Fibroblast of lung (primary cell): Measurements from ENCODE around the gene SYT7. TPM values are rescaled to one million over a fixed set of nuclear protein-coding genes. Genes with fewer than 3 reads are reported as not detected.

ENCODE experiments used
- DNase-seq, 2 donors: peaks; one replicate each; pipeline versions ENCODE4 v3.0.0 to v3.0.0-alpha.2; 2010; ENCODE audit warnings: low read depth in 2 of 2
- H2AFZ ChIP-seq: 2 replicates; pipeline ENCODE4 v1.5.1; 2012; ENCODE audit warnings: low read length, control low read depth, inconsistent platforms
- H3K27ac ChIP-seq: 2 replicates; pipeline ENCODE4 v1.5.1; 2011; ENCODE audit warnings: low read length, control low read depth; ENCODE audit not compliant: insufficient read depth
- H3K27me3 ChIP-seq: 2 replicates; pipeline ENCODE4 v1.5.1; 2011; ENCODE audit warnings: mild to moderate bottlenecking, low read length; ENCODE audit not compliant: control insufficient read depth, insufficient read depth
- H3K36me3 ChIP-seq: 2 replicates; pipeline ENCODE4 v1.5.1; 2011; ENCODE audit warnings: low read length; ENCODE audit not compliant: control insufficient read depth, insufficient read depth
- H3K4me1 ChIP-seq: 2 replicates; pipeline ENCODE4 v1.5.1; 2011; ENCODE audit warnings: low read length; ENCODE audit not compliant: control insufficient read depth, insufficient read depth; ENCODE audit errors: extremely low read depth
- H3K4me2 ChIP-seq: 2 replicates; pipeline ENCODE4 v1.5.1; 2011; ENCODE audit warnings: low read length, control low read depth; ENCODE audit not compliant: insufficient read depth; ENCODE audit errors: extremely low read depth
- H3K4me3 ChIP-seq, 4 experiments: fragments of 200-600 bp in 1 of 4; sonication (generic) in 1 of 4; replicated peaks in 1 of 4; 2 replicates each; pipeline ENCODE4 v1.5.1; 2011 to 2016; ENCODE audit warnings: low read length in 4 of 4, low read depth in 3 of 4, mild to moderate bottlenecking in 3 of 4, control low read depth in 2 of 4, inconsistent platforms in 1 of 4, mixed read lengths in 1 of 4; ENCODE audit not compliant: insufficient read depth in 1 of 4; ENCODE audit errors: control extremely low read depth in 1 of 4
- H3K79me2 ChIP-seq: 2 replicates; pipeline ENCODE4 v1.5.1; 2012; ENCODE audit warnings: mild to moderate bottlenecking, low read length, inconsistent platforms; ENCODE audit not compliant: control insufficient read depth, insufficient read depth
- H3K9ac ChIP-seq: 2 replicates; pipeline ENCODE4 v1.5.1; 2011; ENCODE audit warnings: mild to moderate bottlenecking, low read length, control low read depth; ENCODE audit not compliant: insufficient read depth
- H3K9me3 ChIP-seq: 2 replicates; pipeline ENCODE4 v1.5.1; 2012; ENCODE audit warnings: low read depth, low read length; ENCODE audit not compliant: control insufficient read depth, insufficient read depth
- H4K20me1 ChIP-seq: 2 replicates; pipeline ENCODE4 v1.5.1; 2011; ENCODE audit warnings: low read length; ENCODE audit not compliant: control insufficient read depth, insufficient read depth; ENCODE audit errors: extremely low read depth
- CTCF ChIP-seq, 2 donors: IDR thresholded peaks in 1 of 2; conservative IDR thresholded peaks in 1 of 2; 1 replicate in 1 of 2; 2 replicates in 1 of 2; pipeline ENCODE4 v1.5.1; 2011 to 2012; ENCODE audit warnings: low read length in 2 of 2, control low read depth in 1 of 2, inconsistent platforms in 1 of 2, low read depth in 1 of 2, mild to moderate bottlenecking in 1 of 2
- EZH2 ChIP-seq: IDR thresholded peaks from 2 replicates; pipeline ENCODE4 v1.5.1; 2012; ENCODE audit warnings: low read length, control low read depth, mild to moderate bottlenecking; ENCODE audit errors: missing control alignments
- polyA plus RNA-seq, 2 donors: library from polyadenylated mRNA; depleted of rRNA in 1 of 2; stranded (reverse) in 1 of 2; unstranded in 1 of 2; fragments of >200 nt; gene quantifications; 2 replicates each; pipeline ENCODE4 v1.2.1, GENCODE V29; 2011 to 2012; ENCODE audit warnings: missing spikeins in 1 of 2
- total RNA-seq: library from RNA; depleted of rRNA; stranded (reverse); fragments of >200 nt; gene quantifications from 2 replicates; pipeline ENCODE4 v1.2.1, GENCODE V29; 2014

Gene SYT7
- total and polyA plus RNA-seq, 2 donors (not counting 1 experiment from before 2014, with no cell fraction given), result 2.5 to 25.9 TPM

GRCh38 chr11:61514050-61514917 is 66.6 kb downstream of the SYT7 start:
- Histone ChIP-seq H3K4me2 (no peak overlapping the region), H3K9ac (no peak overlapping the region), H2AFZ (no peak overlapping the region), H3K27me3 (no peaks in the 10 kb centered on the region), H3K79me2 (no peaks in the 10 kb centered on the region), H3K27ac (no peak overlapping the region), H3K9me3 (no peaks in the 10 kb centered on the region), H3K4me3 (no peak overlapping the region), H3K4me1 (no peaks in the 10 kb centered on the region), H3K36me3 (no peaks in the 10 kb centered on the region), H4K20me1 (no peaks in the 10 kb centered on the region)
- DNase-seq, result no peak
- no peak for TF ChIP-seq EZH2
- TF ChIP-seq CTCF (conservative IDR thresholded peaks at IDR 0.05 in 1 of 2, IDR thresholded peaks at IDR 0.05 in 1 of 2; ENCODE audit: low read depth in 1 of 2, low read length in 2 of 2), result no peak

GRCh38 chr11:61513143-61513765 is 67.6 kb downstream of the SYT7 start:
- no peaks in the 10 kb centered on the region for H3K9me3 ChIP-seq
- no peaks in the 10 kb centered on the region for H3K4me1 ChIP-seq
- H3K36me3 ChIP-seq, result no peaks in the 10 kb centered on the region
- H3K79me2 ChIP-seq, result no peaks in the 10 kb centered on the region
- no peak overlapping the region for H2AFZ ChIP-seq
- DNase-seq, result no peak
- no peak overlapping the region for H3K9ac ChIP-seq
- no peaks in the 10 kb centered on the region for H4K20me1 ChIP-seq
- TF ChIP-seq CTCF (conservative IDR thresholded peaks at IDR 0.05 in 1 of 2, IDR thresholded peaks at IDR 0.05 in 1 of 2; ENCODE audit: low read depth in 1 of 2, low read length in 2 of 2), result no peak
- no peak for TF ChIP-seq EZH2
- H3K4me3 ChIP-seq, result no peak overlapping the region
- no peak overlapping the region for H3K27ac ChIP-seq
- no peak overlapping the region for H3K4me2 ChIP-seq
- H3K27me3 ChIP-seq, result peaks cover 2% of the 10 kb centered on the region

GRCh38 chr11:61512435-61512834 is 68.4 kb downstream of the SYT7 start:
- DNase-seq, result no peak
- H3K4me2 ChIP-seq, result no peak overlapping the region
- no peaks in the 10 kb centered on the region for H4K20me1 ChIP-seq
- H3K27ac ChIP-seq, result no peak overlapping the region
- no peaks in the 10 kb centered on the region for H3K9me3 ChIP-seq
- no peak overlapping the region for H3K4me3 ChIP-seq
- no peak for TF ChIP-seq CTCF (conservative IDR thresholded peaks at IDR 0.05 in 1 of 2, IDR thresholded peaks at IDR 0.05 in 1 of 2; ENCODE audit: low read depth in 1 of 2, low read length in 2 of 2)
- TF ChIP-seq EZH2, result no peak
- H2AFZ ChIP-seq, result no peak overlapping the region
- H3K36me3 ChIP-seq, result no peaks in the 10 kb centered on the region
- H3K9ac ChIP-seq, result no peak overlapping the region
- H3K4me1 ChIP-seq, result no peaks in the 10 kb centered on the region
- H3K27me3 ChIP-seq, result peaks cover 10% of the 10 kb centered on the region
- H3K79me2 ChIP-seq, result no peaks in the 10 kb centered on the region
